ENCODE data around the gene OLFML1. TPM values are rescaled to one million over a fixed set of nuclear protein-coding genes. Genes with fewer than 3 reads are reported as not detected.

Gene OLFML1
- total and polyA plus RNA-seq, 2 of the 13 experiments (the other 11 are each of a cell fraction or from before 2014, with no cell fraction given): 0.89 to 0.90 TPM

DNA sequence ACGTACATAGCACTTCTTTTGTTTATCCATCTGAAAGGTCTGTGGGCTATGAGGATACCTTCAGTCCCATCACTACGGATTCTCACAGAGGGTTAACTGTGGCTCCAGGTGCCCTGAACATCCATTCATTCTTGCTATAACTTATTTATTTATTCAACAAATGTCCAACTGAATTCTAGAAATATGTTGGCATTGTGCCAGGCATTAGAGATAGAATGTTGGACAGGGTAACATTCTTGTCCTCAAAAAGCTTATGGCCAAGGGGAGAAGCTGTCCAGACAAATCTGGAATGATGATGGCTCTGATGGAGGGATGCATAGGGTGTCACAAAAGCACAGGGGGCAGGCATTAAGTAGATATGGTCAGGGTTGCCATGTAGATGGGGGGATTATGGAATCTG lies 8.4 kb downstream of the OLFML1 start:
- H3K4me1 ChIP-seq (ENCODE audit: insufficient read depth, low read length): peaks cover 16% of the 10 kb centered on the region
- DNase-seq (ENCODE audit: low spot score): no peak
- intact Hi-C loops (cut with micrococcal nuclease; ENCODE audit: unreplicated experiment) (no loop called here), in situ Hi-C loops (cut with HindIII; ENCODE audit: extremely low pct_ligation_motif_present, low pct_unique_long_range_greater_than_20kb) (no loop called here)
- H3K36me3 ChIP-seq (replicated peaks in 1 of 2; ENCODE audit: control insufficient read depth in 1 of 2, insufficient read depth in 2 of 2, low read length in 2 of 2): no peaks in the 10 kb centered on the region
- BruUV-seq (replicated peaks): no TSS peak
- no peaks in the 10 kb centered on the region for H3K9me3 ChIP-seq (ENCODE audit: low read length)
- peak; percentile 96 for TF ChIP-seq LCORL (IDR thresholded peaks at IDR 0.05)
- no peak for TF ChIP-seq LCORL (CRISPR knock-in tag; IDR thresholded peaks at IDR 0.05)
- no peak for TF ChIP-seq ZNF331 (CRISPR knock-in tag; IDR thresholded peaks at IDR 0.05)
- no peak for TF ChIP-seq HES4 (CRISPR knock-in tag; IDR thresholded peaks at IDR 0.05; ENCODE audit: borderline replicate concordance)
- no peak for TF ChIP-seq GATA4 (IDR thresholded peaks at IDR 0.05; ENCODE audit: borderline replicate concordance, low read depth)
- no peak for TF ChIP-seq MEIS1 (CRISPR knock-in tag; IDR thresholded peaks at IDR 0.05; ENCODE audit: borderline replicate concordance)
- WGBS (ENCODE audit: low lambda C conversion rate): 50% methylated on average over 2 of the region's 2 CpGs
- H3K27me3 ChIP-seq (ENCODE audit: control insufficient read depth in 1 of 2, insufficient read depth in 2 of 2, low read length in 2 of 2): no peaks in the 10 kb centered on the region; a peak in 1 of 5 replicates
- H3K9ac ChIP-seq (ENCODE audit: insufficient read depth, low read depth, low read length): no peak overlapping the region
- POLR2A ChIA-PET: no interaction called here
- FAIRE-seq: no peak
- CTCF ChIA-PET (ENCODE audit: low intra/inter-chr PET ratio, low total read pairs): no interaction called here
- H4K20me1 ChIP-seq (ENCODE audit: insufficient read depth, low read length): no peaks in the 10 kb centered on the region
- ATAC-seq: no peak
- no peak overlapping the region for H3K4me2 ChIP-seq (ENCODE audit: low read depth, low read length)
- no peaks in the 10 kb centered on the region for H3K79me2 ChIP-seq (ENCODE audit: insufficient read depth, low read length)
- H3K27ac ChIP-seq (ENCODE audit: extremely low read length, insufficient read depth, low read length): no peak overlapping the region
- no peak overlapping the region for H2AFZ ChIP-seq (ENCODE audit: low read length)
- no peak overlapping the region for H3K4me3 ChIP-seq (replicated peaks in 1 of 3; ENCODE audit: insufficient read depth in 1 of 3, low read depth in 2 of 3, low read length in 3 of 3)

DNA sequence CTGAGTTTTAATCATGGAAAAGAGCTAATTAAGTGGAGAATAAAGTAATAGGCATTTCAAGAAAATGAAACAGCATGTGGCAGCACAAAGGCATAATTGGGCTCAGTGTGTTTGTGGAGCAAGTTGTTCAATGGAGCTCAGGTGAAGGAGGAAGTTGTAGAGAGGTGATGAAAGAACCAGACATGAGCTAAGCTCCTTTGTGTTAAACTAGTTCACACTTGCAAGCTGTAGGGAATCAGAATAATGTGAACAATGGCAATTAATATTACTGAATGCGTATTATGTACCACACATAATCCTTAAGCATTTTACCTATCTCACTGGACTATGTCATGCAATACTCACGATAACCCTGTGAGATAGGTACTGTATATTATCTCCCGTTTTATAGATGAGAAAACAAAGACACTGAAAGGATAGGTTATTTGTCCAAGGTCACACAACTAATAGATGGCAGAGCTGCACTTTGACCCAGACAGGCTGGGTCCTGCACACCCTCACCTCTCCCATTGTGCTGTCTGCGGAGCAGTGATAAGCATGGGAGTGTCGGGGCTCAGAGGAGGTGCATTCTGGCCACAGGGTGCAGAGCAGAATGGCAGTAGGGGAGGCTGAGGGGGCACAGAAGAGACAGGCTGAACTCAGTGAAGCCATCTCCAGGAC lies 8.9 kb downstream of the OLFML1 start:
- in situ Hi-C loops (cut with HindIII; ENCODE audit: extremely low pct_ligation_motif_present, low pct_unique_long_range_greater_than_20kb): no loop called here
- H3K4me2 ChIP-seq (ENCODE audit: low read depth, low read length): peak overlapping the region; percentile 30; the same call in 1 of the 2 replicates
- H3K9me3 ChIP-seq (ENCODE audit: low read length): no peaks in the 10 kb centered on the region
- intact Hi-C loops (cut with micrococcal nuclease; ENCODE audit: unreplicated experiment): no loop called here
- H2AFZ ChIP-seq (ENCODE audit: low read length): no peak overlapping the region
- H3K9ac ChIP-seq (ENCODE audit: insufficient read depth, low read depth, low read length): no peak overlapping the region
- no peaks in the 10 kb centered on the region for H3K36me3 ChIP-seq (replicated peaks in 1 of 2; ENCODE audit: control insufficient read depth in 1 of 2, insufficient read depth in 2 of 2, low read length in 2 of 2)
- H3K27me3 ChIP-seq (ENCODE audit: control insufficient read depth in 1 of 2, insufficient read depth in 2 of 2, low read length in 2 of 2): no peaks in the 10 kb centered on the region; a peak in 1 of 5 replicates
- DNase-seq (ENCODE audit: low spot score) (peak; percentile 20), ATAC-seq (peak; percentile 88), FAIRE-seq (peak; percentile 28)
- H3K4me3 ChIP-seq (replicated peaks in 1 of 3; ENCODE audit: insufficient read depth in 1 of 3, low read depth in 2 of 3, low read length in 3 of 3): no peak overlapping the region
- CTCF ChIA-PET (ENCODE audit: low intra/inter-chr PET ratio, low total read pairs): no interaction called here
- peaks cover 16% of the 10 kb centered on the region for H3K4me1 ChIP-seq (ENCODE audit: insufficient read depth, low read length)
- 11% methylated on average over 5 of the region's 5 CpGs for WGBS (ENCODE audit: low lambda C conversion rate)
- H3K27ac ChIP-seq (ENCODE audit: extremely low read length, insufficient read depth, low read length): no peak overlapping the region
- no peaks in the 10 kb centered on the region for H3K79me2 ChIP-seq (ENCODE audit: insufficient read depth, low read length)
- H4K20me1 ChIP-seq (ENCODE audit: insufficient read depth, low read length): no peaks in the 10 kb centered on the region
- POLR2A ChIA-PET: no interaction called here
- BruUV-seq (replicated peaks): no TSS peak
- TF ChIP-seq, protein P1, sequence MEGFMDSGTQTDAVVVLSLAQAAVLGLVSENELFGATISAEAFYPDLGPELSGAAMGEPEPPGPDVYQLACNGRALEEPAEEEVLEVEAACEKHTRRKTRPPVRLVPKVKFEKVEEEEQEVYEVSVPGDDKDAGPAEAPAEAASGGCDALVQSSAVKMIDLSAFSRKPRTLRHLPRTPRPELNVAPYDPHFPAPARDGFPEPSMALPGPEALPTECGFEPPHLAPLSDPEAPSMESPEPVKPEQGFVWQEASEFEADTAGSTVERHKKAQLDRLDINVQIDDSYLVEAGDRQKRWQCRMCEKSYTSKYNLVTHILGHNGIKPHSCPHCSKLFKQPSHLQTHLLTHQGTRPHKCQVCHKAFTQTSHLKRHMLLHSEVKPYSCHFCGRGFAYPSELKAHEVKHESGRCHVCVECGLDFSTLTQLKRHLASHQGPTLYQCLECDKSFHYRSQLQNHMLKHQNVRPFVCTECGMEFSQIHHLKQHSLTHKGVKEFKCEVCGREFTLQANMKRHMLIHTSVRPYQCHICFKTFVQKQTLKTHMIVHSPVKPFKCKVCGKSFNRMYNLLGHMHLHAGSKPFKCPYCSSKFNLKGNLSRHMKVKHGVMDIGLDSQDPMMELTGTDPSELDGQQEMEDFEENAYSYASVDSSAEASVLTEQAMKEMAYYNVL (CRISPR knock-in tag; IDR thresholded peaks at IDR 0.05; ENCODE audit: borderline replicate concordance): peak; percentile 61; the same call in 1 of the 2 replicates
- TF ChIP-seq, protein P2, sequence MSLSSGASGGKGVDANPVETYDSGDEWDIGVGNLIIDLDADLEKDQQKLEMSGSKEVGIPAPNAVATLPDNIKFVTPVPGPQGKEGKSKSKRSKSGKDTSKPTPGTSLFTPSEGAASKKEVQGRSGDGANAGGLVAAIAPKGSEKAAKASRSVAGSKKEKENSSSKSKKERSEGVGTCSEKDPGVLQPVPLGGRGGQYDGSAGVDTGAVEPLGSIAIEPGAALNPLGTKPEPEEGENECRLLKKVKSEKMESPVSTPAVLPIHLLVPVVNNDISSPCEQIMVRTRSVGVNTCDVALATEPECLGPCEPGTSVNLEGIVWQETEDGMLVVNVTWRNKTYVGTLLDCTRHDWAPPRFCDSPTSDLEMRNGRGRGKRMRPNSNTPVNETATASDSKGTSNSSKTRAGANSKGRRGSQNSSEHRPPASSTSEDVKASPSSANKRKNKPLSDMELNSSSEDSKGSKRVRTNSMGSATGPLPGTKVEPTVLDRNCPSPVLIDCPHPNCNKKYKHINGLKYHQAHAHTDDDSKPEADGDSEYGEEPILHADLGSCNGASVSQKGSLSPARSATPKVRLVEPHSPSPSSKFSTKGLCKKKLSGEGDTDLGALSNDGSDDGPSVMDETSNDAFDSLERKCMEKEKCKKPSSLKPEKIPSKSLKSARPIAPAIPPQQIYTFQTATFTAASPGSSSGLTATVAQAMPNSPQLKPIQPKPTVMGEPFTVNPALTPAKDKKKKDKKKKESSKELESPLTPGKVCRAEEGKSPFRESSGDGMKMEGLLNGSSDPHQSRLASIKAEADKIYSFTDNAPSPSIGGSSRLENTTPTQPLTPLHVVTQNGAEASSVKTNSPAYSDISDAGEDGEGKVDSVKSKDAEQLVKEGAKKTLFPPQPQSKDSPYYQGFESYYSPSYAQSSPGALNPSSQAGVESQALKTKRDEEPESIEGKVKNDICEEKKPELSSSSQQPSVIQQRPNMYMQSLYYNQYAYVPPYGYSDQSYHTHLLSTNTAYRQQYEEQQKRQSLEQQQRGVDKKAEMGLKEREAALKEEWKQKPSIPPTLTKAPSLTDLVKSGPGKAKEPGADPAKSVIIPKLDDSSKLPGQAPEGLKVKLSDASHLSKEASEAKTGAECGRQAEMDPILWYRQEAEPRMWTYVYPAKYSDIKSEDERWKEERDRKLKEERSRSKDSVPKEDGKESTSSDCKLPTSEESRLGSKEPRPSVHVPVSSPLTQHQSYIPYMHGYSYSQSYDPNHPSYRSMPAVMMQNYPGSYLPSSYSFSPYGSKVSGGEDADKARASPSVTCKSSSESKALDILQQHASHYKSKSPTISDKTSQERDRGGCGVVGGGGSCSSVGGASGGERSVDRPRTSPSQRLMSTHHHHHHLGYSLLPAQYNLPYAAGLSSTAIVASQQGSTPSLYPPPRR (CRISPR knock-in tag; IDR thresholded peaks at IDR 0.05; ENCODE audit: borderline replicate concordance): no peak

Data from HepG2 (cell line).